Esophagus squamous epithelium (tissue), 4 donors: ENCODE data around the gene SGIP1.

ENCODE experiments used
- POLR2A ChIP-seq, 4 donors: fragments of 450-650 bp; IDR thresholded peaks; one replicate each; pipeline ENCODE4 v1.6.1; 2017; ENCODE audit warnings: antibody characterized with exemption in 4 of 4, mild to moderate bottlenecking in 4 of 4, moderate library complexity in 3 of 4
- TF ChIP-seq, protein P1 (sequence below), 6 experiments: fragments of 450-650 bp in 4 of 6; fragments of 200-600 bp in 2 of 6; sonication (generic) in 2 of 6; IDR thresholded peaks; one replicate each; pipeline ENCODE4 v1.5.1; 2016 to 2019; ENCODE audit warnings: antibody characterized with exemption in 6 of 6, mild to moderate bottlenecking in 4 of 6, moderate library complexity in 4 of 6

DNA sequence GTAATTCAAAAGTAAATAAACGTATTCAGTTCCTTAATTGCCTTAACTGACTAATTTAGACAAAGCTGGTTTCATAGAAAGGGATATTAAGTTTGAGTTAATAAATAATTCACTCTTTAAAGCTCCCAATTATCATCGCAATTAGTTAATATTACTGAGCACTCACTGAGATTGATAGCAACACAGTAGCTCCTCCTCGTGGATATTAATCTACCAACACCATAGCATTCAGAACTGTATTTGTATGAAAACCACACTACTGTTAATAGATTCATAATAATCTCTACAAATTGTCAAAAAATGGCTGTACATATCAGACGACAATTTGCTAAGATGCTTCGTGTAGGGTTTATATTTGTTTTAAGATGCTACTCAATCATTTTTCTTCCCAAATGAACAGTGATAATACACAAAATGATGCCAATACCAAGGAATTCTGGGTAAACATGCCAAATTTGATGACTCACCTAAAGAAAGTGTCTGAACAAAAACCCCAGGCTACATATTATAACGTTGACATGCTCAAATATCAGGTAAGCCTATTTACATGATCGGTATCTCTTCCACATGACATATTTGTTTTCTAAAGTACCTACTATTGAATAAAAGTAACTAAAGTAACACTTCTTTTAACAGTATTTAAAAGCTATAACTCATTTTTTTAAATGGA, 199.5 kb downstream of the SGIP1 start:
- no peak for TF ChIP-seq POLR2A (IDR thresholded peaks at IDR 0.05)
- TF ChIP-seq, protein P1, sequence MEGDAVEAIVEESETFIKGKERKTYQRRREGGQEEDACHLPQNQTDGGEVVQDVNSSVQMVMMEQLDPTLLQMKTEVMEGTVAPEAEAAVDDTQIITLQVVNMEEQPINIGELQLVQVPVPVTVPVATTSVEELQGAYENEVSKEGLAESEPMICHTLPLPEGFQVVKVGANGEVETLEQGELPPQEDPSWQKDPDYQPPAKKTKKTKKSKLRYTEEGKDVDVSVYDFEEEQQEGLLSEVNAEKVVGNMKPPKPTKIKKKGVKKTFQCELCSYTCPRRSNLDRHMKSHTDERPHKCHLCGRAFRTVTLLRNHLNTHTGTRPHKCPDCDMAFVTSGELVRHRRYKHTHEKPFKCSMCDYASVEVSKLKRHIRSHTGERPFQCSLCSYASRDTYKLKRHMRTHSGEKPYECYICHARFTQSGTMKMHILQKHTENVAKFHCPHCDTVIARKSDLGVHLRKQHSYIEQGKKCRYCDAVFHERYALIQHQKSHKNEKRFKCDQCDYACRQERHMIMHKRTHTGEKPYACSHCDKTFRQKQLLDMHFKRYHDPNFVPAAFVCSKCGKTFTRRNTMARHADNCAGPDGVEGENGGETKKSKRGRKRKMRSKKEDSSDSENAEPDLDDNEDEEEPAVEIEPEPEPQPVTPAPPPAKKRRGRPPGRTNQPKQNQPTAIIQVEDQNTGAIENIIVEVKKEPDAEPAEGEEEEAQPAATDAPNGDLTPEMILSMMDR (IDR thresholded peaks at IDR 0.05): no peak
